ENCODE data around the gene SLIT3.

DNA sequence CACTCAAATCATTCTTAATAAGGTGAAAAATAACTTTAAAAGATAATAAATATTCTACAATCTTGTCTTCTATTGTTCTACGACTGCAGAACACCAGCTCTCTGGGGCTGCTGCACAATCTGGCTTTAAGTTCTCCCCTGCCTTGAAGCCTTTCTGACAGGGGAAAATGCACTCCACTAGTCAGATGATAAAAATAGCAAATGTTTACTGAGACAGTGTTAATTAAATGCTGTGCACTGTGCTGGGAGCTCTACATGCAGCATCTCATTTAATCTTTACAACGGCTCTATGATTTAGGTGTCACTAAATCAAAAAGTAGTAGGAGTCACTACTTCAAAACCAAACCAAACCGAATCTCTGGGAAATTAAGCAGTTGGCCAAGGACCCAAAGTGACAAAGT lies 132.7 kb downstream of the SLIT3 start:
- TF ChIP-seq, protein P1, sequence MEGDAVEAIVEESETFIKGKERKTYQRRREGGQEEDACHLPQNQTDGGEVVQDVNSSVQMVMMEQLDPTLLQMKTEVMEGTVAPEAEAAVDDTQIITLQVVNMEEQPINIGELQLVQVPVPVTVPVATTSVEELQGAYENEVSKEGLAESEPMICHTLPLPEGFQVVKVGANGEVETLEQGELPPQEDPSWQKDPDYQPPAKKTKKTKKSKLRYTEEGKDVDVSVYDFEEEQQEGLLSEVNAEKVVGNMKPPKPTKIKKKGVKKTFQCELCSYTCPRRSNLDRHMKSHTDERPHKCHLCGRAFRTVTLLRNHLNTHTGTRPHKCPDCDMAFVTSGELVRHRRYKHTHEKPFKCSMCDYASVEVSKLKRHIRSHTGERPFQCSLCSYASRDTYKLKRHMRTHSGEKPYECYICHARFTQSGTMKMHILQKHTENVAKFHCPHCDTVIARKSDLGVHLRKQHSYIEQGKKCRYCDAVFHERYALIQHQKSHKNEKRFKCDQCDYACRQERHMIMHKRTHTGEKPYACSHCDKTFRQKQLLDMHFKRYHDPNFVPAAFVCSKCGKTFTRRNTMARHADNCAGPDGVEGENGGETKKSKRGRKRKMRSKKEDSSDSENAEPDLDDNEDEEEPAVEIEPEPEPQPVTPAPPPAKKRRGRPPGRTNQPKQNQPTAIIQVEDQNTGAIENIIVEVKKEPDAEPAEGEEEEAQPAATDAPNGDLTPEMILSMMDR (IDR thresholded peaks at IDR 0.05; ENCODE audit: insufficient read depth, low read length, poor library complexity, severe bottlenecking): no peak
- TF ChIP-seq EZH2phosphoT487 (conservative IDR thresholded peaks at IDR 0.05; ENCODE audit: low read length): no peak

All from SU-DHL-6 (cell line).